HepG2 (cell line): ENCODE measurements around the gene MEIOB. TPM values are rescaled to one million over a fixed set of nuclear protein-coding genes. Genes with fewer than 3 reads are reported as not detected.

Experiments
- ATAC-seq: fragments of 200-7000 bp; cut with Tn5 transposase; 3 replicates; pipeline ENCODE4 v1.9.1; 2020; ENCODE audit warnings: mild to moderate bottlenecking, moderate library complexity
- BruUV-seq: library from RNA; stranded (reverse); fragments of 400-500 nt; replicated peaks from 2 replicates; lab custom pipeline; 2021; lab: Mats Ljungman, UMichigan
- CTCF ChIA-PET: fragments of 300-600 bp; formaldehyde crosslinking; extraction: SDS; loops from one replicate; lab custom pipeline; 2021; ENCODE audit warnings: low total read pairs, inconsistent platforms, low intra/inter-chr PET ratio; lab: Yijun Ruan, JAX
- POLR2A ChIA-PET: fragments of 350-600 bp; sonication (Branson Sonifier 250); formaldehyde crosslinking; loops from one replicate; lab custom pipeline; 2020; ENCODE audit warnings: antibody characterized with exemption, inconsistent platforms; lab: Yijun Ruan, JAX
- DNase-seq: peaks from one replicate; pipeline ENCODE4 v3.0.0-alpha.2; 2015; ENCODE audit warnings: low spot score
- FAIRE-seq: peaks from 3 replicates; lab custom pipeline; 2011; peaks lifted over from hg19 to GRCh38; lab: Jason Lieb, UNC
- H2AFZ ChIP-seq: one replicate; pipeline ENCODE4 v1.6.1; 2011; ENCODE audit warnings: low read length, inconsistent platforms
- H3K27ac ChIP-seq: fragments of 300-600 bp; 3 replicates; pipeline ENCODE4 v1.8.0; 2011; ENCODE audit warnings: mixed run types, mild to moderate bottlenecking, mixed read lengths, low read length, inconsistent platforms; ENCODE audit not compliant: insufficient read depth; ENCODE audit errors: extremely low read length
- H3K27me3 ChIP-seq, 2 experiments: fragments of 200-600 bp in 1 of 2; 2 replicates in 1 of 2; 3 replicates in 1 of 2; pipeline versions ENCODE4 v1.6.0 to v1.8.0; 2011; ENCODE audit warnings: low read length in 2 of 2, mild to moderate bottlenecking in 2 of 2, moderate library complexity in 2 of 2, inconsistent platforms in 1 of 2; ENCODE audit not compliant: insufficient read depth in 2 of 2, control insufficient read depth in 1 of 2
- H3K36me3 ChIP-seq, 2 experiments: fragments of 200-600 bp in 1 of 2; replicated peaks in 1 of 2; 2 replicates in 1 of 2; 3 replicates in 1 of 2; pipeline versions ENCODE4 v1.5.1 to v1.8.0; 2011; ENCODE audit warnings: low read length in 2 of 2, inconsistent platforms in 1 of 2; ENCODE audit not compliant: insufficient read depth in 2 of 2, control insufficient read depth in 1 of 2
- H3K4me1 ChIP-seq: 2 replicates; pipeline ENCODE4 v1.5.1; 2012; ENCODE audit warnings: low read length, inconsistent platforms; ENCODE audit not compliant: insufficient read depth
- H3K4me2 ChIP-seq: 2 replicates; pipeline ENCODE4 v1.6.0; 2011; ENCODE audit warnings: low read depth, low read length, inconsistent platforms
- H3K4me3 ChIP-seq, 3 experiments: fragments of 200-600 bp in 1 of 3; sonication (generic), shearing (Covaris generic) in 1 of 3; replicated peaks in 1 of 3; 2 replicates each; pipeline ENCODE4 v1.5.1; 2011 to 2016; ENCODE audit warnings: low read length in 3 of 3, inconsistent platforms in 2 of 3, low read depth in 2 of 3, mild to moderate bottlenecking in 2 of 3, control low read depth in 1 of 3, mixed read lengths in 1 of 3; ENCODE audit not compliant: insufficient read depth in 1 of 3
- H3K79me2 ChIP-seq: one replicate; pipeline ENCODE4 v1.6.1; 2011; ENCODE audit warnings: low read length, inconsistent platforms; ENCODE audit not compliant: insufficient read depth
- H3K9ac ChIP-seq: 2 replicates; pipeline ENCODE4 v1.6.0; 2011; ENCODE audit warnings: mild to moderate bottlenecking, low read depth, low read length, inconsistent platforms; ENCODE audit not compliant: insufficient read depth
- H3K9me3 ChIP-seq: 2 replicates; pipeline ENCODE4 v1.5.1; 2012; ENCODE audit warnings: mild to moderate bottlenecking, low read length
- H4K20me1 ChIP-seq: 2 replicates; pipeline ENCODE4 v1.6.0; 2011; ENCODE audit warnings: inconsistent platforms, mild to moderate bottlenecking, low read length, moderate library complexity; ENCODE audit not compliant: insufficient read depth
- CCAR2 ChIP-seq: fragments of 200-400 bp; formaldehyde crosslinking; optimal IDR thresholded peaks from 2 replicates; pipeline ENCODE3; 2018; ENCODE audit warnings: low read depth, mild to moderate bottlenecking, low read length, moderate library complexity
- SETDB1 ChIP-seq: sonication (generic); formaldehyde crosslinking; IDR thresholded peaks from 2 replicates; pipeline ENCODE4 v1.5.1; 2020; ENCODE audit warnings: missing genetic modification reagents, mild to moderate bottlenecking, borderline replicate concordance
- ZNF280B ChIP-seq: sonication (generic); formaldehyde crosslinking; IDR thresholded peaks from 2 replicates; pipeline ENCODE4 v1.5.0; 2020; ENCODE audit warnings: missing genetic modification reagents, mild to moderate bottlenecking, borderline replicate concordance
- ZNF652 ChIP-seq: IDR thresholded peaks from 2 replicates; pipeline ENCODE4 v1.6.1; 2016; ENCODE audit warnings: low read depth, borderline replicate concordance
- ZNF839 ChIP-seq: sonication (generic); formaldehyde crosslinking; IDR thresholded peaks from 2 replicates; pipeline ENCODE4 v1.4.0; 2020; ENCODE audit warnings: missing genetic modification reagents, mild to moderate bottlenecking, borderline replicate concordance
- ZNF883 ChIP-seq: sonication (generic); formaldehyde crosslinking; IDR thresholded peaks from 2 replicates; pipeline ENCODE4 v1.5.1; 2020; ENCODE audit warnings: mild to moderate bottlenecking, missing genetic modification reagents; ENCODE audit errors: not compliant biosample characterization
- WGBS: methylation state at CpG from one replicate; pipeline ENCODE4 v1.1.6; 2017; ENCODE audit warnings: low lambda C conversion rate; 5-methylcytosine and 5-hydroxymethylcytosine counted together
- in situ Hi-C: cut with HindIII; loops from 2 replicates; pipeline ENCODE4 v1.10.0; 2017; ENCODE audit warnings: low pct_unique_long_range_greater_than_20kb; ENCODE audit not compliant: extremely low pct_ligation_motif_present
- intact Hi-C: fragments of 100-400 bp; cut with micrococcal nuclease; formaldehyde crosslinking; loops from one replicate; pipeline ENCODE4 v1.10.0; 2022; ENCODE audit not compliant: unreplicated experiment
- polyA plus RNA-seq, 8 experiments: library from polyadenylated mRNA; depleted of rRNA in 3 of 8; stranded (reverse) in 7 of 8; unstranded in 1 of 8; fragments of >200 nt; fragmentation: Illumina TruSeq in 4 of 8; extraction: Trizol in 4 of 8; gene quantifications; 2 replicates each; pipeline versions ENCODE4 v1.2.1 to v1.2.3, GENCODE V29; 2011 to 2016; ENCODE audit warnings: low read depth in 4 of 8, missing spikeins in 1 of 8, mixed read lengths in 1 of 8; ENCODE audit not compliant: insufficient read depth in 1 of 8
- total RNA-seq, 5 experiments: library from RNA; depleted of rRNA; stranded (reverse); fragments of >200 nt; fragmentation: Illumina TruSeq; extraction: Trizol; gene quantifications; 2 replicates each; pipeline ENCODE4 v1.2.3, GENCODE V29; 2016; ENCODE audit warnings: low read depth in 1 of 5
- TF ChIP-seq, protein P1 (sequence below): sonication (generic); formaldehyde crosslinking; IDR thresholded peaks from 2 replicates; pipeline ENCODE4 v1.8.1; 2023; ENCODE audit warnings: mild to moderate bottlenecking, inconsistent platforms, moderate library complexity, missing genetic modification reagents, borderline replicate concordance

MEIOB gene
- total and polyA plus RNA-seq, 2 of the 13 experiments (the other 11 are each of a cell fraction or from before 2014, with no cell fraction given), result 0.17 TPM; not detected in 1

- CTCF ChIA-PET, result no interaction called here
- peaks cover 1 to 8% of the 10 kb centered on the region in 2 experiments; a peak in 4 of 5 replicates for H3K27me3 ChIP-seq
- TF ChIP-seq, protein P1, sequence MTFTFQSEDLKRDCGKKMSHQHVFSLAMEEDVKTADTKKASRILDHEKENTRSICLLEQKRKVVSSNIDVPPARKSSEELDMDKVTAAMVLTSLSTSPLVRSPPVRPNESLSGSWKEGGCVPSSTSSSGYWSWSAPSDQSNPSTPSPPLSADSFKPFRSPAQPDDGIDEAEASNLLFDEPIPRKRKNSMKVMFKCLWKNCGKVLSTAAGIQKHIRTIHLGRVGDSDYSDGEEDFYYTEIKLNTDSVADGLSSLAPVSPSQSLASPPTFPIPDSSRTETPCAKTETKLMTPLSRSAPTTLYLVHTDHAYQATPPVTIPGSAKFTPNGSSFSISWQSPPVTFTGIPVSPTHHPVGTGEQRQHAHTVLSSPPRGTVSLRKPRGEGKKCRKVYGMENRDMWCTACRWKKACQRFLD (CRISPR knock-in tag), result no peak
- TF ChIP-seq ZNF652 (CRISPR knock-in tag) (no peak), CCAR2 (no peak), SETDB1 (CRISPR knock-in tag) (no peak), ZNF883 (no peak), ZNF280B (no peak), ZNF839 (no peak)
- 44% methylated on average over 6 of the region's 6 CpGs for WGBS
- no peaks in the 10 kb centered on the region for H3K36me3 ChIP-seq
- no TSS peak for BruUV-seq
- no peaks in the 10 kb centered on the region for H4K20me1 ChIP-seq
- POLR2A ChIA-PET, result interaction anchor here (0.9 kb wide), 1 partner anchor 88 kb away, joined by 3 read pairs; the partner anchor contains the start of gene RPS2
- in situ Hi-C loops (no loop called here), intact Hi-C loops (no loop called here)
- H3K79me2 ChIP-seq, result no peaks in the 10 kb centered on the region
- H2AFZ ChIP-seq, result no peak overlapping the region
- FAIRE-seq (no peak), DNase-seq (no peak), ATAC-seq (no peak)
- H3K4me2 ChIP-seq, result 0 out of 2 replicates have a peak overlapping the region, but pooled peaks have one; percentile 3
- no peak overlapping the region for H3K9ac ChIP-seq
- peaks cover 23% of the 10 kb centered on the region for H3K4me1 ChIP-seq
- H3K4me3 ChIP-seq, result no peak overlapping the region
- no peak overlapping the region for H3K27ac ChIP-seq
- H3K9me3 ChIP-seq, result no peaks in the 10 kb centered on the region
These were observed 5.1 kb upstream of the MEIOB start for GRCh38 chr16:1877089-1877488.
